Thyroid gland (tissue), 4 donors: ENCODE measurements around the gene MRPL41. TPM values are rescaled to one million over a fixed set of nuclear protein-coding genes. Genes with fewer than 3 reads are reported as not detected.
"Not testable (repeated sequence)": the region's sequence is repeated elsewhere in the genome, so short reads cannot be mapped to it uniquely, and the experiment has no call there.

ENCODE experiments used
- DNase-seq, 2 donors: peaks; one replicate each; pipeline ENCODE4 v3.0.0-alpha.2; 2019
- H3K27ac ChIP-seq, 3 donors: fragments of 200-600 bp; sonication (generic); 1 replicate in 2 of 3; 2 replicates in 1 of 3; pipeline ENCODE4 v1.5.1; 2016 to 2019; ENCODE audit warnings: mild to moderate bottlenecking in 1 of 3, moderate library complexity in 1 of 3
- H3K27me3 ChIP-seq: fragments of 200-600 bp; sonication (generic); one replicate; pipeline ENCODE4 v1.5.1; 2019
- H3K36me3 ChIP-seq, 2 donors: fragments of 200-600 bp; sonication (generic); one replicate each; pipeline ENCODE4 v1.5.1; 2016 to 2019
- H3K4me1 ChIP-seq, 2 donors: fragments of 200-600 bp; sonication (generic); one replicate each; pipeline ENCODE4 v1.5.1; 2017 to 2019
- H3K4me3 ChIP-seq, 3 donors: fragments of 200-600 bp; sonication (generic); replicated peaks in 1 of 3; 1 replicate in 2 of 3; 2 replicates in 1 of 3; pipeline ENCODE4 v1.5.1; 2016; ENCODE audit warnings: mild to moderate bottlenecking in 1 of 3
- H3K9me3 ChIP-seq: fragments of 200-600 bp; sonication (generic); one replicate; pipeline ENCODE4 v1.5.1; 2017
- CTCF ChIP-seq, 6 experiments: fragments of 200-600 bp in 3 of 6; fragments of 450-650 bp in 3 of 6; sonication (generic) in 3 of 6; IDR thresholded peaks; one replicate each; pipeline ENCODE4 v1.5.1; 2016 to 2019; ENCODE audit warnings: antibody characterized with exemption in 6 of 6, mild to moderate bottlenecking in 2 of 6, inconsistent platforms in 1 of 6, moderate library complexity in 1 of 6
- POLR2A ChIP-seq, 2 donors: fragments of 450-650 bp; IDR thresholded peaks; one replicate each; pipeline ENCODE4 v1.6.1; 2017; ENCODE audit warnings: antibody characterized with exemption in 2 of 2, mild to moderate bottlenecking in 2 of 2, moderate library complexity in 1 of 2
- WGBS, 2 donors: methylation state at CpG; one replicate each; pipeline ENCODE4 v1.1.5; 2017; 5-methylcytosine and 5-hydroxymethylcytosine counted together
- intact Hi-C: fragments of 100-400 bp; cut with DNase I; formaldehyde crosslinking; loops from one replicate; pipeline ENCODE4 v1.15.1; 2023
- total RNA-seq, 4 donors: library from RNA; depleted of rRNA; stranded (reverse); fragments of >200 nt; gene quantifications; one replicate each; pipeline ENCODE4 v1.2.3, GENCODE V29; 2016

MRPL41 gene
- total RNA-seq, 4 donors from 2014 or later: 24.5 to 67.2 (median 47.7) TPM

- Histone ChIP-seq H3K27me3 (no peaks in the 10 kb centered on the region), H3K4me3 (no peak overlapping the region), H3K36me3 (peaks cover 8 to 18% of the 10 kb centered on the region in 2 donors), H3K27ac (no peak overlapping the region), H3K9me3 (no peaks in the 10 kb centered on the region), H3K4me1 (no peaks in the 10 kb centered on the region)
- DNase-seq: no peak
- intact Hi-C loops: no loop called here
- WGBS, 2 donors: 83 to 94% methylated on average over 9 to 10 of the region's 18 CpGs
- TF ChIP-seq POLR2A (IDR thresholded peaks at IDR 0.05): no peak
- no peak for TF ChIP-seq CTCF (IDR thresholded peaks at IDR 0.05)
Observed at GRCh38 chr9:137564817-137565411, 13.2 kb downstream of the MRPL41 start.

GRCh38 chr9:137568445-137568844, 16.8 kb downstream of the MRPL41 start:
- H3K27ac ChIP-seq, H3K4me1 ChIP-seq, H3K27me3 ChIP-seq, H3K4me3 ChIP-seq, DNase-seq, intact Hi-C loops, H3K9me3 ChIP-seq: not testable (repeated sequence)
- WGBS, 2 donors: 90 to 92% methylated on average over 5 of the region's 5 CpGs
- peaks cover 8 to 25% of the 10 kb centered on the region in 2 donors for H3K36me3 ChIP-seq

GRCh38 chr9:137569609-137570203, 18.0 kb downstream of the MRPL41 start:
- no peak for TF ChIP-seq CTCF (IDR thresholded peaks at IDR 0.05)
- TF ChIP-seq POLR2A (IDR thresholded peaks at IDR 0.05): no peak
- intact Hi-C loops: no loop called here
- Histone ChIP-seq H3K4me3 (no peak overlapping the region), H3K27me3 (no peaks in the 10 kb centered on the region), H3K27ac (no peak overlapping the region), H3K4me1 (no peaks in the 10 kb centered on the region), H3K36me3 (peaks cover 5 to 23% of the 10 kb centered on the region in 2 donors), H3K9me3 (no peaks in the 10 kb centered on the region)
- DNase-seq: no peak
- 97 to 99% methylated on average over 5 of the region's 5 CpGs for WGBS, 2 donors

- 96 to 99% methylated on average over 3 of the region's 3 CpGs for WGBS, 2 donors
- TF ChIP-seq POLR2A (IDR thresholded peaks at IDR 0.05) (no peak), CTCF (IDR thresholded peaks at IDR 0.05) (no peak)
- Histone ChIP-seq H3K36me3 (peaks cover 10 to 22% of the 10 kb centered on the region in 2 donors), H3K9me3 (no peaks in the 10 kb centered on the region), H3K4me3 (no peak overlapping the region), H3K27me3 (no peaks in the 10 kb centered on the region), H3K4me1 (no peaks in the 10 kb centered on the region), H3K27ac (no peak overlapping the region)
- intact Hi-C loops: no loop called here
- no peak for DNase-seq
Observed at GRCh38 chr9:137570566-137570965, 18.9 kb downstream of the MRPL41 start.

GRCh38 chr9:137574192-137574591, 22.5 kb downstream of the MRPL41 start:
- H3K4me1 ChIP-seq: peaks cover 11 to 15% of the 10 kb centered on the region in 2 donors
- H3K36me3 ChIP-seq: peaks cover 16 to 23% of the 10 kb centered on the region in 2 donors
- intact Hi-C loops: no loop called here
- WGBS, 2 donors: 93 to 96% methylated on average over 10 of the region's 10 CpGs
- no peak overlapping the region for H3K4me3 ChIP-seq
- no peak for DNase-seq
- no peaks in the 10 kb centered on the region for H3K27me3 ChIP-seq
- H3K9me3 ChIP-seq: no peaks in the 10 kb centered on the region
- TF ChIP-seq POLR2A (IDR thresholded peaks at IDR 0.05) (no peak), CTCF (IDR thresholded peaks at IDR 0.05) (no peak)
- no peak overlapping the region for H3K27ac ChIP-seq
